ENCODE data around the gene TCEANC2. TPM values are rescaled to one million over a fixed set of nuclear protein-coding genes. Genes with fewer than 3 reads are reported as not detected.

TCEANC2 gene
- total and polyA plus RNA-seq, 2 of the 4 experiments (the other 2 are of a cell fraction): 2.4 to 3.2 TPM

DNA sequence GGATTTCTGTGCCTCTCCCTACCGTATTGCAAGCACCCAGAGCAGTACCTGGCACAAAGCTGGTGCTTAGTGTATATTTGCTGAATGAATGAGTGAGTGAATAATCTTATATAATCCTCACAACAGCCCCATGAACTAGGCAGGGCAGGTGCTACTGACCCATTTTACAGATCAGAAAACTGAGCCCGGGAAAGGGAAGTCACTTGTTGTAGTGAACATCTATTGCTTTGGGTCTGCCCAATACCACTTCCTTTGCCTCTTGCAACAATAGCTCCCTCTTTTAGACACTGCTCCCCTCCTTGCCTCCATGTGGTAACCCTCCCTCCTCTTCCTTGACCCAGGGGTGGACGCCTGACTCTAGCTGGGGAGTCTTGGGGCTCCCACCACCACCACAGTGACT is 96.3 kb downstream of the TCEANC2 start:
- CTCF ChIA-PET: no interaction called here
- dilution Hi-C loops (cut with HindIII; ENCODE audit: low sequenced_read_pairs, unreplicated experiment) (no loop called here), intact Hi-C loops (cut with micrococcal nuclease) (no loop called here)

More for the DNA sequence above, 96.3 kb downstream of the TCEANC2 start:
- H3K14ac ChIP-seq (replicated peaks; ENCODE audit: low read depth, low read length): no peak overlapping the region
- H4K91ac ChIP-seq (ENCODE audit: insufficient read depth, low read depth, low read length): no peak overlapping the region
- H3K9ac ChIP-seq (ENCODE audit: low read depth, low read length): no peak overlapping the region
- in situ Hi-C loops (cut with MboI; ENCODE audit: low sequenced_read_pairs): no loop called here
- peaks cover 2% of the 10 kb centered on the region; the same call in 1 of the 2 replicates for H3K9me1 ChIP-seq (ENCODE audit: insufficient read depth, low read length)
- no peak overlapping the region for H2BK20ac ChIP-seq (ENCODE audit: low read depth, low read length)
- H2AK5ac ChIP-seq (ENCODE audit: low read depth, low read length): no peak overlapping the region
- BruUV-seq (replicated peaks): no TSS peak
- H2BK15ac ChIP-seq (ENCODE audit: low read depth, low read length): no peak overlapping the region
- no peaks in the 10 kb centered on the region for H3K9me3 ChIP-seq (ENCODE audit: control insufficient read depth, insufficient read depth, low read length)
- TF ChIP-seq USF2 (IDR thresholded peaks at IDR 0.05; ENCODE audit: low read depth, low read length): no peak
- no peak for TF ChIP-seq MAZ (IDR thresholded peaks at IDR 0.05; ENCODE audit: borderline replicate concordance, low read depth, low read length)
- no peak for TF ChIP-seq RAD21 (IDR thresholded peaks at IDR 0.05; ENCODE audit: low read length)
- TF ChIP-seq RFX5 (IDR thresholded peaks at IDR 0.05; ENCODE audit: low read depth, low read length): no peak
- no peak for TF ChIP-seq MAFK (IDR thresholded peaks at IDR 0.05; ENCODE audit: low read depth, low read length)
- H2BK120ac ChIP-seq (ENCODE audit: low read depth, low read length): no peak overlapping the region
- ATAC-seq (ENCODE audit: low read depth): no peak
- H3K56ac ChIP-seq (ENCODE audit: extremely low read depth, insufficient read depth, low read length): no peak overlapping the region
- no peak overlapping the region for H2BK5ac ChIP-seq (ENCODE audit: low read depth, low read length, poor library complexity, severe bottlenecking)
- peaks cover 2% of the 10 kb centered on the region; the same call in 1 of the 2 replicates for H3K27me3 ChIP-seq (ENCODE audit: control insufficient read depth, insufficient read depth, low read length)
- H3K4me1 ChIP-seq (ENCODE audit: control insufficient read depth, insufficient read depth, low read length): peaks cover 6% of the 10 kb centered on the region
- no peak overlapping the region for H3K27ac ChIP-seq (ENCODE audit: insufficient read depth, low read length)
- POLR2A ChIA-PET (ENCODE audit: unreplicated experiment): no interaction called here
- H3K23ac ChIP-seq (ENCODE audit: low read depth, low read length): no peak overlapping the region
- no peaks in the 10 kb centered on the region for H3K36me3 ChIP-seq (ENCODE audit: control insufficient read depth, insufficient read depth, low read length)
- no peaks in the 10 kb centered on the region for H4K20me1 ChIP-seq (ENCODE audit: insufficient read depth, low read length)
- H2AFZ ChIP-seq (replicated peaks; ENCODE audit: low read length, poor library complexity): no peak overlapping the region
- DNase-seq: no peak
- H3K4me3 ChIP-seq (ENCODE audit: insufficient read depth, low read depth, low read length): no peak overlapping the region
- no peaks in the 10 kb centered on the region for H3K79me1 ChIP-seq (ENCODE audit: low read depth in 1 of 2, low read length in 2 of 2)
- no peak overlapping the region for H3K18ac ChIP-seq (ENCODE audit: low read depth, low read length)
- no peak overlapping the region for H3K4me2 ChIP-seq (ENCODE audit: low read depth, low read length)
- H4K8ac ChIP-seq (ENCODE audit: low read depth in 2 of 2, low read length in 2 of 2): no peak overlapping the region
- no peak overlapping the region for H4K5ac ChIP-seq (ENCODE audit: low read depth, low read length)
- WGBS, 2 experiments (ENCODE audit: extremely low coverage in 2 of 2, insufficient read length in 1 of 2): no CpG with 5 or more reads among the region's 3 CpGs
- no peak overlapping the region for H2AK9ac ChIP-seq (replicated peaks; ENCODE audit: low read depth, low read length, poor library complexity)
- H3K4ac ChIP-seq (ENCODE audit: low read depth, low read length): no peak overlapping the region
